B cell (primary cell): ENCODE measurements around the gene AUTS2. TPM values are rescaled to one million over a fixed set of nuclear protein-coding genes. Genes with fewer than 3 reads are reported as not detected.

Source experiments
- ATAC-seq: fragments of 200-7000 bp; cut with Tn5 transposase; one replicate; pipeline ENCODE4 v1.10.0; 2021; ENCODE audit warnings: low read depth, mild to moderate bottlenecking, moderate number of reproducible peaks, moderate library complexity
- CTCF ChIA-PET: fragments of 350-600 bp; sonication (Branson Sonifier 250); formaldehyde crosslinking; loops from one replicate; lab custom pipeline; 2021; ENCODE audit warnings: antibody characterized with exemption, inconsistent platforms; lab: Charles Lee
- POLR2A ChIA-PET: fragments of 350-600 bp; sonication (Branson Sonifier 250); formaldehyde crosslinking; loops from one replicate; lab custom pipeline; 2021; ENCODE audit warnings: antibody characterized with exemption; lab: Charles Lee
- DNase-seq: peaks from one replicate; pipeline ENCODE4 v3.0.0; 2013
- H2AFZ ChIP-seq: 2 replicates; pipeline ENCODE4 v1.6.1; 2012; ENCODE audit warnings: mild to moderate bottlenecking, low read depth, low read length; ENCODE audit not compliant: insufficient read depth, poor library complexity, severe bottlenecking
- H3K27ac ChIP-seq, 2 donors: 1 replicate in 1 of 2; 2 replicates in 1 of 2; pipeline ENCODE4 v1.5.1; 2012 to 2013; ENCODE audit warnings: low read length in 2 of 2, mild to moderate bottlenecking in 2 of 2, moderate library complexity in 1 of 2
- H3K27me3 ChIP-seq, 4 experiments: fragments of 200-600 bp in 1 of 4; sonication (generic) in 1 of 4; replicated peaks in 1 of 4; 1 replicate in 2 of 4; 2 replicates in 2 of 4; pipeline versions ENCODE4 v1.6.1 to v1.7.0; 2013 to 2016; ENCODE audit warnings: low read length in 3 of 4, mild to moderate bottlenecking in 2 of 4, mixed read lengths in 1 of 4, moderate library complexity in 1 of 4; ENCODE audit not compliant: insufficient read depth in 4 of 4, control insufficient read depth in 3 of 4; ENCODE audit errors: control extremely low read depth in 1 of 4
- H3K36me3 ChIP-seq, 2 experiments: replicated peaks in 1 of 2; 1 replicate in 1 of 2; 2 replicates in 1 of 2; pipeline versions ENCODE4 v1.6.1 to v1.7.1; 2013; ENCODE audit warnings: low read length in 1 of 2; ENCODE audit not compliant: insufficient read depth in 2 of 2, control insufficient read depth in 1 of 2; ENCODE audit errors: control extremely low read depth in 1 of 2, extremely low read depth in 1 of 2
- H3K4me1 ChIP-seq, 2 donors: fragments of 200-600 bp in 1 of 2; sonication (generic) in 1 of 2; 1 replicate in 1 of 2; 2 replicates in 1 of 2; pipeline versions ENCODE4 v1.5.1 to v1.6.1; 2013 to 2017; ENCODE audit warnings: low read length in 2 of 2; ENCODE audit not compliant: control insufficient read depth in 2 of 2, insufficient read depth in 2 of 2
- H3K4me2 ChIP-seq: replicated peaks from 2 replicates; pipeline ENCODE3; 2012; ENCODE audit warnings: mild to moderate bottlenecking, low read depth, low read length; ENCODE audit not compliant: poor library complexity, severe bottlenecking
- H3K4me3 ChIP-seq, 5 experiments: fragments of 200-600 bp in 1 of 5; sonication (generic) in 1 of 5; 1 replicate in 3 of 5; 2 replicates in 2 of 5; pipeline versions ENCODE4 v1.5.1 to v1.7.0; 2011 to 2016; ENCODE audit warnings: low read length in 4 of 5, mild to moderate bottlenecking in 4 of 5, low read depth in 2 of 5, control low read depth in 1 of 5, moderate library complexity in 1 of 5; ENCODE audit not compliant: insufficient read depth in 1 of 5; ENCODE audit errors: control extremely low read depth in 1 of 5, extremely low read depth in 1 of 5
- H3K79me2 ChIP-seq: fragments of 200-600 bp; sonication (generic); one replicate; pipeline ENCODE4 v1.6.0; 2016; ENCODE audit warnings: low read length; ENCODE audit not compliant: control insufficient read depth, insufficient read depth
- H3K9ac ChIP-seq: fragments of 200-600 bp; sonication (generic); 2 replicates; pipeline ENCODE4 v1.6.1; 2017; ENCODE audit warnings: mild to moderate bottlenecking, low read length, moderate library complexity
- H3K9me3 ChIP-seq, 3 donors: one replicate each; pipeline versions ENCODE4 v1.6.1 to v1.7.1; 2013; ENCODE audit warnings: low read length in 2 of 3; ENCODE audit not compliant: control insufficient read depth in 2 of 3, insufficient read depth in 1 of 3; ENCODE audit errors: control extremely low read depth in 1 of 3
- H4K20me1 ChIP-seq: 2 replicates; pipeline ENCODE4 v1.6.0; 2012; ENCODE audit warnings: mild to moderate bottlenecking, low read length; ENCODE audit not compliant: insufficient read depth, control insufficient read depth, poor library complexity, severe bottlenecking
- H3K27ac Mint-ChIP-seq: one replicate; pipeline ENCODE4 v1.8.0; 2021; ENCODE audit warnings: mixed read lengths
- H3K27me3 Mint-ChIP-seq: one replicate; pipeline ENCODE4 v1.8.0; 2021; ENCODE audit warnings: mixed read lengths
- H3K4me1 Mint-ChIP-seq: one replicate; pipeline ENCODE4 v1.8.0; 2021; ENCODE audit warnings: mixed read lengths
- H3K4me3 Mint-ChIP-seq: one replicate; pipeline ENCODE4 v1.8.0; 2021; ENCODE audit warnings: mixed read lengths
- H3K9me3 Mint-ChIP-seq: one replicate; pipeline ENCODE4 v1.8.0; 2022; ENCODE audit warnings: mixed read lengths; ENCODE audit not compliant: insufficient read depth
- CTCF ChIP-seq: fragments of 200-600 bp; IDR thresholded peaks from one replicate; pipeline ENCODE4 v1.8.0; 2022; ENCODE audit warnings: antibody characterized with exemption, mild to moderate bottlenecking
- EZH2 ChIP-seq: IDR thresholded peaks from 2 replicates; pipeline ENCODE4 v1.6.1; 2012; ENCODE audit warnings: borderline replicate concordance, low read depth, mild to moderate bottlenecking, moderate library complexity, low read length; ENCODE audit not compliant: insufficient read depth, poor library complexity, severe bottlenecking
- whole genome bisulfite sequencing: methylation state at CpG from one replicate; pipeline ENCODE4 v1.1.5; 2013; ENCODE audit warnings: missing lambda C conversion rate; ENCODE audit not compliant: insufficient coverage; 5-methylcytosine and 5-hydroxymethylcytosine counted together
- intact Hi-C: fragments of 100-400 bp; cut with micrococcal nuclease; formaldehyde crosslinking; loops from one replicate; pipeline ENCODE4 v1.10.0; 2022
- polyA plus RNA-seq: library from polyadenylated mRNA; depleted of rRNA; stranded (reverse); fragments of >200 nt; gene quantifications from 2 replicates; pipeline ENCODE4 v1.2.3, GENCODE V29; 2012
- total RNA-seq, 2 donors: library from RNA; stranded (reverse); fragments of 120-200 nt in 1 of 2; gene quantifications; 1 replicate in 1 of 2; 2 replicates in 1 of 2; pipeline versions ENCODE4 v1.2.3 to v1.2.4, GENCODE V29; 2013 to 2022

Gene AUTS2
- total and polyA plus RNA-seq, 2 donors (not counting 1 experiment from before 2014, with no cell fraction given) = 22.3 to 35.0 TPM

- no peaks in the 10 kb centered on the region for H3K79me2 ChIP-seq
- H4K20me1 ChIP-seq = no peaks in the 10 kb centered on the region
- H3K9me3 ChIP-seq = peaks cover 0 to 3% (median 0%) of the 10 kb centered on the region in 3 donors
- no peak overlapping the region for H3K4me2 ChIP-seq
- H3K4me3 ChIP-seq = no peak overlapping the region
- WGBS = no CpG with 5 or more reads among the region's 1 CpG
- Mint-ChIP-seq H3K9me3 (no peaks in the 10 kb centered on the region), H3K27ac (no peak overlapping the region), H3K4me3 (no peak overlapping the region), H3K27me3 (no peaks in the 10 kb centered on the region), H3K4me1 (no peaks in the 10 kb centered on the region)
- no peak overlapping the region for H3K9ac ChIP-seq
- no peak overlapping the region for H2AFZ ChIP-seq
- TF ChIP-seq EZH2 (no peak), CTCF (no peak)
- DNase-seq = no peak
- H3K36me3 ChIP-seq = no peaks in the 10 kb centered on the region
- ChIA-PET POLR2A (no interaction called here), CTCF (no interaction called here)
- no peak overlapping the region for H3K27ac ChIP-seq
- no peaks in the 10 kb centered on the region for H3K4me1 ChIP-seq
- no peak for ATAC-seq
- H3K27me3 ChIP-seq = no peaks in the 10 kb centered on the region
- intact Hi-C loops = no loop called here
Measured at GRCh38 chr7:70635633-70636032, 1037.4 kb downstream of the AUTS2 start.

GRCh38 chr7:70636169-70636568 is 1037.9 kb downstream of the AUTS2 start:
- Histone ChIP-seq H3K79me2 (no peaks in the 10 kb centered on the region), H4K20me1 (no peaks in the 10 kb centered on the region), H2AFZ (no peak overlapping the region), H3K36me3 (no peaks in the 10 kb centered on the region), H3K4me1 (no peaks in the 10 kb centered on the region), H3K27me3 (no peaks in the 10 kb centered on the region), H3K4me2 (no peak overlapping the region), H3K9me3 (peaks cover 0 to 8% (median 0%) of the 10 kb centered on the region in 3 donors), H3K9ac (no peak overlapping the region), H3K27ac (no peak overlapping the region), H3K4me3 (no peak overlapping the region)
- Mint-ChIP-seq H3K4me1 (no peaks in the 10 kb centered on the region), H3K9me3 (no peaks in the 10 kb centered on the region), H3K4me3 (no peak overlapping the region), H3K27ac (no peak overlapping the region), H3K27me3 (no peaks in the 10 kb centered on the region)
- ATAC-seq = no peak
- DNase-seq = no peak
- intact Hi-C loops = no loop called here
- TF ChIP-seq CTCF = no peak
- TF ChIP-seq EZH2 = no peak
- WGBS = 93% methylated on average over 3 of the region's 6 CpGs
- ChIA-PET CTCF (no interaction called here), POLR2A (no interaction called here)
